K562 (cell line): ENCODE data around the gene ARMC9. TPM values are rescaled to one million over a fixed set of nuclear protein-coding genes. Genes with fewer than 3 reads are reported as not detected.

Source experiments
- CLOCK ChIP-seq: fragments of 250-450 bp; sonication (Bioruptor Pico); IDR thresholded peaks from 2 replicates; pipeline ENCODE4 v1.4.0; 2020; ENCODE audit warnings: mild to moderate bottlenecking, moderate library complexity, borderline replicate concordance
- HMGXB4 ChIP-seq: sonication (generic); formaldehyde crosslinking; IDR thresholded peaks from 2 replicates; pipeline ENCODE4 v1.8.1; 2023; ENCODE audit warnings: mild to moderate bottlenecking, missing genetic modification reagents
- PTRF ChIP-seq: fragments of 450-650 bp; IDR thresholded peaks from 2 replicates; pipeline ENCODE4 v1.6.1; 2016; ENCODE audit warnings: mild to moderate bottlenecking, missing genetic modification characterization, missing compliant biosample characterization
- ZBTB40 ChIP-seq, 2 experiments: fragments of 450-650 bp in 1 of 2; sonication (generic) in 1 of 2; formaldehyde crosslinking in 1 of 2; IDR thresholded peaks; 2 replicates each; pipeline versions ENCODE4 v1.7.1 to v1.9.0; 2016 to 2022; ENCODE audit warnings: inconsistent platforms in 1 of 2, mild to moderate bottlenecking in 1 of 2, missing genetic modification reagents in 1 of 2
- ZNF316 ChIP-seq: fragments of 450-650 bp; IDR thresholded peaks from 2 replicates; pipeline ENCODE4 v1.6.1; 2016
- ZNF518B ChIP-seq: fragments of 250-450 bp; sonication (Bioruptor Pico); IDR thresholded peaks from 2 replicates; pipeline ENCODE4 v1.5.0; 2021; ENCODE audit warnings: mild to moderate bottlenecking, moderate library complexity
- ZNF830 ChIP-seq: fragments of 250-450 bp; sonication (Bioruptor Pico); IDR thresholded peaks from 2 replicates; pipeline ENCODE4 v1.5.0; 2021; ENCODE audit warnings: mild to moderate bottlenecking
- polyA plus RNA-seq, 8 experiments: library from polyadenylated mRNA; depleted of rRNA in 4 of 8; stranded (reverse) in 5 of 8; unstranded in 3 of 8; fragments of >200 nt; fragmentation: Nextera tagmentation in 2 of 8; fragmentation: Illumina TruSeq in 1 of 8; extraction: Ambion mirVana in 2 of 8; extraction: Trizol in 1 of 8; gene quantifications; 2 replicates each; pipeline versions ENCODE4 v1.2.1 to v1.2.3, GENCODE V29; 2011 to 2014; ENCODE audit warnings: inconsistent platforms in 1 of 8, missing spikeins in 1 of 8
- total RNA-seq, 7 experiments: library from RNA; depleted of rRNA in 6 of 7; stranded (reverse); fragments of >200 nt in 6 of 7; fragmentation: Illumina TruSeq in 2 of 7; extraction: Trizol in 2 of 7; gene quantifications; 2 replicates each; pipeline versions ENCODE4 v1.2.1 to v1.2.3, GENCODE V29; 2011 to 2021; ENCODE audit warnings: low replicate concordance in 1 of 7

Gene ARMC9
- total and polyA plus RNA-seq, 9 of the 15 experiments (the other 6 are each of a cell fraction or from before 2014, with no cell fraction given) = 0.36 to 2.3 (median 1.1) TPM

- no peak for TF ChIP-seq ZBTB40 (IDR thresholded peaks at IDR 0.05)
- no peak for TF ChIP-seq ZBTB40 (CRISPR knock-in tag; IDR thresholded peaks at IDR 0.05)
- no peak for TF ChIP-seq PTRF (tag)
- TF ChIP-seq ZNF518B (CRISPR knock-in tag) = no peak
- no peak for TF ChIP-seq HMGXB4 (CRISPR knock-in tag)
- no peak for TF ChIP-seq ZNF830 (CRISPR knock-in tag)
- TF ChIP-seq ZNF316 = no peak
- no peak for TF ChIP-seq CLOCK
Measured at GRCh38 chr2:231185050-231185725, 13.2 kb upstream of the ARMC9 start (continued).
